Retinal pigment epithelial cell (primary cell): ENCODE data around the gene ID3.
A peak's percentile ranks its signal among the peaks of the same experiment; 100 is the strongest.
"Not testable (repeated sequence)": the region's sequence is repeated elsewhere in the genome, so short reads cannot be mapped to it uniquely, and the experiment has no call there.

Experiments used
- DNase-seq: peaks from one replicate; pipeline ENCODE4 v3.0.0-alpha.2; 2010; ENCODE audit warnings: low read depth
- H3K4me3 ChIP-seq: 2 replicates; pipeline ENCODE4 v1.5.1; 2011; ENCODE audit warnings: mild to moderate bottlenecking, low read length, control low read depth, moderate library complexity
- CTCF ChIP-seq: conservative IDR thresholded peaks from 2 replicates; pipeline ENCODE4 v1.5.1; 2011; ENCODE audit warnings: low read depth, low read length, control low read depth, inconsistent platforms

Gene ID3

GRCh38 chr1:23585321-23586022 is 26.2 kb upstream of the ID3 start:
- DNase-seq, result no peak
- TF ChIP-seq CTCF, result no peak
- H3K4me3 ChIP-seq, result no peak overlapping the region

GRCh38 chr1:23583727-23584126 is 24.4 kb upstream of the ID3 start:
- not testable (repeated sequence) for DNase-seq, H3K4me3 ChIP-seq

- DNase-seq, result no peak
- no peak for TF ChIP-seq CTCF
Observed at GRCh38 chr1:23582820-23583219, 23.5 kb upstream of the ID3 start.

GRCh38 chr1:23581219-23581618 is 21.9 kb upstream of the ID3 start:
- no peak overlapping the region for H3K4me3 ChIP-seq
- TF ChIP-seq CTCF, result no peak
- DNase-seq, result no peak

More at GRCh38 chr1:23582820-23583219, 23.5 kb upstream of the ID3 start:
- no peak overlapping the region for H3K4me3 ChIP-seq

GRCh38 chr1:23578997-23579363 is 19.7 kb upstream of the ID3 start:
- H3K4me3 ChIP-seq, result no peak overlapping the region
- DNase-seq, result no peak
- no peak for TF ChIP-seq CTCF

- no peak for DNase-seq
- no peak for TF ChIP-seq CTCF
- no peak overlapping the region for H3K4me3 ChIP-seq
Observed at GRCh38 chr1:23578311-23578996, 19.2 kb upstream of the ID3 start.

- no peak for TF ChIP-seq CTCF
- no peak overlapping the region for H3K4me3 ChIP-seq
- DNase-seq, result peak; percentile 84
Observed at GRCh38 chr1:23577056-23578004, 18.0 kb upstream of the ID3 start.
